Endothelial cell of umbilical vein (primary cell): ENCODE measurements around the gene SHMT1. TPM values are rescaled to one million over a fixed set of nuclear protein-coding genes. Genes with fewer than 3 reads are reported as not detected.

Experiments used
- BruUV-seq: library from RNA; stranded (reverse); fragments of 400-500 nt; replicated peaks from 2 replicates; lab custom pipeline; 2021; lab: Mats Ljungman, UMichigan
- CTCF ChIA-PET: fragments of 300-600, 350-600 bp; sonication (Branson Sonifier 250); formaldehyde crosslinking; loops from one replicate; lab custom pipeline; 2021; ENCODE audit warnings: antibody characterized with exemption, inconsistent platforms; lab: Charles Lee
- POLR2A ChIA-PET: fragments of 300-600, 350-600 bp; sonication (Branson Sonifier 250); formaldehyde crosslinking; loops from one replicate; lab custom pipeline; 2021; ENCODE audit warnings: antibody characterized with exemption, inconsistent platforms; lab: Charles Lee
- DNase-seq: peaks from one replicate; pipeline ENCODE4 v3.0.0-alpha.2; 2011; ENCODE audit warnings: low read depth, low spot score
- FAIRE-seq: peaks from 2 replicates; lab custom pipeline; 2011; peaks lifted over from hg19 to GRCh38; lab: Jason Lieb, UNC
- H2AFZ ChIP-seq: 2 replicates; pipeline ENCODE4 v1.6.0; 2012; ENCODE audit warnings: low read depth, low read length, control low read depth, inconsistent platforms
- H3K27ac ChIP-seq: 2 replicates; pipeline ENCODE4 v1.5.1; 2011; ENCODE audit warnings: low read depth, mild to moderate bottlenecking, control low read depth, low read length, moderate library complexity; ENCODE audit not compliant: insufficient read depth
- H3K27me3 ChIP-seq, 2 experiments: 2 replicates each; pipeline versions ENCODE4 v1.6.0 to v1.6.1; 2011; ENCODE audit warnings: low read length in 2 of 2, mixed read lengths in 1 of 2; ENCODE audit not compliant: control insufficient read depth in 2 of 2, insufficient read depth in 2 of 2
- H3K36me3 ChIP-seq, 2 experiments: 2 replicates in 1 of 2; 3 replicates in 1 of 2; pipeline ENCODE4 v1.5.1; 2011; ENCODE audit warnings: low read length in 2 of 2, mild to moderate bottlenecking in 1 of 2, moderate library complexity in 1 of 2; ENCODE audit not compliant: control insufficient read depth in 2 of 2, insufficient read depth in 2 of 2; ENCODE audit errors: extremely low read depth in 1 of 2
- H3K4me1 ChIP-seq: 3 replicates; pipeline ENCODE4 v1.5.1; 2011; ENCODE audit warnings: mild to moderate bottlenecking, low read length; ENCODE audit not compliant: control insufficient read depth, insufficient read depth; ENCODE audit errors: extremely low read depth
- H3K4me2 ChIP-seq: 2 replicates; pipeline ENCODE4 v1.6.1; 2011; ENCODE audit warnings: low read length, control low read depth, mixed read lengths; ENCODE audit not compliant: insufficient read depth
- H3K4me3 ChIP-seq, 3 experiments: fragments of 200-600 bp in 1 of 3; sonication (generic), shearing (Covaris generic) in 1 of 3; replicated peaks in 1 of 3; 2 replicates each; pipeline ENCODE4 v1.5.1; 2011 to 2016; ENCODE audit warnings: control low read depth in 3 of 3, low read length in 3 of 3, mild to moderate bottlenecking in 2 of 3, inconsistent platforms in 1 of 3, low read depth in 1 of 3, moderate library complexity in 1 of 3; ENCODE audit not compliant: insufficient read depth in 1 of 3
- H3K79me2 ChIP-seq: 2 replicates; pipeline ENCODE4 v1.6.0; 2012; ENCODE audit warnings: low read length, inconsistent platforms; ENCODE audit not compliant: control insufficient read depth, insufficient read depth
- H3K9ac ChIP-seq: replicated peaks from 2 replicates; pipeline ENCODE3; 2011; ENCODE audit warnings: low read length, control low read depth; ENCODE audit not compliant: insufficient read depth; ENCODE audit errors: extremely low read depth
- H3K9me1 ChIP-seq: replicated peaks from 3 replicates; pipeline ENCODE4 v1.6.0; 2011; ENCODE audit warnings: mild to moderate bottlenecking, low read length; ENCODE audit not compliant: control insufficient read depth, insufficient read depth; ENCODE audit errors: extremely low read depth
- H3K9me3 ChIP-seq: replicated peaks from 2 replicates; pipeline ENCODE4 v1.5.1; 2012; ENCODE audit warnings: low read length, inconsistent platforms; ENCODE audit not compliant: control insufficient read depth, insufficient read depth
- H4K20me1 ChIP-seq: replicated peaks from 2 replicates; pipeline ENCODE3; 2011; ENCODE audit warnings: mild to moderate bottlenecking, low read length; ENCODE audit not compliant: control insufficient read depth, insufficient read depth; ENCODE audit errors: extremely low read depth
- CTCF ChIP-seq, 2 donors: IDR thresholded peaks; 1 replicate in 1 of 2; 2 replicates in 1 of 2; pipeline ENCODE4 v1.5.1; 2011; ENCODE audit warnings: low read length in 2 of 2, mild to moderate bottlenecking in 2 of 2, moderate library complexity in 2 of 2, control low read depth in 1 of 2, inconsistent platforms in 1 of 2, low read depth in 1 of 2; ENCODE audit not compliant: insufficient read depth in 1 of 2; ENCODE audit errors: extremely low read depth in 1 of 2
- EZH2 ChIP-seq: IDR thresholded peaks from 2 replicates; pipeline ENCODE4 v1.6.1; 2012; ENCODE audit warnings: borderline replicate concordance, low read depth, mild to moderate bottlenecking, moderate library complexity, low read length, inconsistent platforms; ENCODE audit not compliant: severe bottlenecking
- FOS ChIP-seq: IDR thresholded peaks from 2 replicates; pipeline ENCODE4 v1.6.1; 2011; ENCODE audit warnings: mild to moderate bottlenecking, low read length, moderate library complexity, borderline replicate concordance; ENCODE audit not compliant: insufficient read depth
- GATA2 ChIP-seq: IDR thresholded peaks from 2 replicates; pipeline ENCODE4 v1.7.0; 2011; ENCODE audit warnings: low read depth, mild to moderate bottlenecking, moderate library complexity, mixed read lengths, low read length; ENCODE audit not compliant: insufficient read length, insufficient read depth
- JUN ChIP-seq: IDR thresholded peaks from 2 replicates; pipeline ENCODE4 v1.6.1; 2011; ENCODE audit warnings: borderline replicate concordance, low read depth; ENCODE audit not compliant: insufficient read length, insufficient read depth
- MAX ChIP-seq: IDR thresholded peaks from 2 replicates; pipeline ENCODE4 v1.6.1; 2011; ENCODE audit not compliant: insufficient read depth, insufficient read length
- MYC ChIP-seq: IDR thresholded peaks from one replicate; pipeline ENCODE4 v1.6.1; 2011; ENCODE audit warnings: mild to moderate bottlenecking, low read depth, low read length
- POLR2A ChIP-seq: IDR thresholded peaks from 2 replicates; pipeline ENCODE4 v1.6.1; 2012; ENCODE audit warnings: low read depth, mild to moderate bottlenecking, control low read depth, low read length
- POLR2AphosphoS5 ChIP-seq: IDR thresholded peaks from 2 replicates; pipeline ENCODE4 v1.6.1; 2012; ENCODE audit warnings: low read depth, mild to moderate bottlenecking, control low read depth, low read length, moderate library complexity; ENCODE audit not compliant: insufficient read depth
- dilution Hi-C: fragments of 300-500 bp; cut with MboI; formaldehyde crosslinking; loops from one replicate; pipeline ENCODE4 v1.15.0; 2019; ENCODE audit warnings: low sequenced_read_pairs; ENCODE audit not compliant: extremely low pct_ligation_motif_present
- intact Hi-C: fragments of 100-400 bp; cut with micrococcal nuclease; formaldehyde crosslinking; loops from one replicate; pipeline ENCODE4 v1.10.0; 2022
- polyA plus RNA-seq, 4 experiments: library from polyadenylated mRNA; depleted of rRNA in 3 of 4; stranded (reverse) in 3 of 4; unstranded in 1 of 4; fragments of >200 nt; gene quantifications; 2 replicates each; pipeline versions ENCODE4 v1.2.1 to v1.2.3, GENCODE V29; 2011 to 2012; ENCODE audit warnings: missing spikeins in 1 of 4
- total RNA-seq: library from RNA; stranded (reverse); gene quantifications from 2 replicates; pipeline ENCODE4 v1.2.3, GENCODE V29; 2021

The SHMT1 gene
- total and polyA plus RNA-seq, 2 donors (not counting 3 experiments of a cell fraction or from before 2014, with no cell fraction given), result 18.9 to 27.6 TPM

GRCh38 chr17:18280766-18281371 is 82.5 kb downstream of the SHMT1 start:
- H3K4me2 ChIP-seq, result no peak overlapping the region
- H3K9me1 ChIP-seq, result no peaks in the 10 kb centered on the region
- H4K20me1 ChIP-seq, result no peaks in the 10 kb centered on the region
- dilution Hi-C loops, result no loop called here
- no peak for DNase-seq
- H3K9ac ChIP-seq, result no peak overlapping the region
- TF ChIP-seq GATA2, result no peak
- no peak for TF ChIP-seq POLR2AphosphoS5
- no peak for TF ChIP-seq MAX
- POLR2A ChIA-PET, result no interaction called here
- no peaks in the 10 kb centered on the region for H3K9me3 ChIP-seq
- no peak overlapping the region for H3K27ac ChIP-seq
- no TSS peak for BruUV-seq
- H3K4me1 ChIP-seq, result no peaks in the 10 kb centered on the region
- H3K79me2 ChIP-seq, result no peaks in the 10 kb centered on the region
- no peak overlapping the region for H2AFZ ChIP-seq
- intact Hi-C loops, result no loop called here
- FAIRE-seq, result no peak
- H3K4me3 ChIP-seq, result no peak overlapping the region
- no peaks in the 10 kb centered on the region for H3K27me3 ChIP-seq
- H3K36me3 ChIP-seq, result peaks cover 34 to 53% of the 10 kb centered on the region in 2 experiments
- CTCF ChIA-PET, result no interaction called here

GRCh38 chr17:18280249-18280648 is 83.1 kb downstream of the SHMT1 start:
- intact Hi-C loops, result no loop called here
- no peaks in the 10 kb centered on the region for H3K4me1 ChIP-seq
- dilution Hi-C loops, result no loop called here
- H3K9ac ChIP-seq, result no peak overlapping the region
- peaks cover 32 to 51% of the 10 kb centered on the region in 2 experiments for H3K36me3 ChIP-seq
- TF ChIP-seq EZH2 (no peak), MYC (no peak), POLR2AphosphoS5 (no peak), GATA2 (no peak), FOS (no peak), CTCF (IDR thresholded peaks at IDR 0.05; ENCODE audit: extremely low read depth in 1 of 2, insufficient read depth in 1 of 2, low read depth in 1 of 2, low read length in 2 of 2) (no peak), JUN (no peak), MAX (no peak), POLR2A (no peak)
- POLR2A ChIA-PET, result no interaction called here
- H3K4me3 ChIP-seq, result no peak overlapping the region
- no peak overlapping the region for H3K4me2 ChIP-seq
- CTCF ChIA-PET, result no interaction called here
- no peaks in the 10 kb centered on the region for H3K27me3 ChIP-seq
- H3K27ac ChIP-seq, result no peak overlapping the region
- H3K9me1 ChIP-seq, result no peaks in the 10 kb centered on the region
- no peak overlapping the region for H2AFZ ChIP-seq
- DNase-seq, result no peak
- no peaks in the 10 kb centered on the region for H3K79me2 ChIP-seq
- no peak for FAIRE-seq
- BruUV-seq, result no TSS peak
- H3K9me3 ChIP-seq, result no peaks in the 10 kb centered on the region
- H4K20me1 ChIP-seq, result no peaks in the 10 kb centered on the region
